HepG2 (cell line): ENCODE results near the gene SLC16A11. TPM values are rescaled to one million over a fixed set of nuclear protein-coding genes. Genes with fewer than 3 reads are reported as not detected.

Source experiments
- FOXC1 ChIP-seq: sonication (generic); formaldehyde crosslinking; IDR thresholded peaks from 2 replicates; pipeline ENCODE4 v1.8.0; 2022; ENCODE audit warnings: mild to moderate bottlenecking, missing genetic modification reagents, borderline replicate concordance
- HDAC6 ChIP-seq: fragments of 200-600 bp; sonication (generic); IDR thresholded peaks from 2 replicates; pipeline ENCODE4 v1.7.0; 2017; ENCODE audit warnings: mild to moderate bottlenecking, antibody characterized with exemption, low read length, low read depth
- KLF9 ChIP-seq: IDR thresholded peaks from 2 replicates; pipeline ENCODE4 v1.6.1; 2016; ENCODE audit warnings: low read depth
- MTF2 ChIP-seq: sonication (generic); formaldehyde crosslinking; IDR thresholded peaks from 2 replicates; pipeline ENCODE4 v1.5.0; 2020; ENCODE audit warnings: missing genetic modification reagents, borderline replicate concordance
- RORA ChIP-seq: sonication (generic); formaldehyde crosslinking; IDR thresholded peaks from 2 replicates; pipeline ENCODE4 v1.5.0; 2020; ENCODE audit warnings: mild to moderate bottlenecking, missing genetic modification reagents, moderate library complexity
- SMAD3 ChIP-seq: sonication (generic); formaldehyde crosslinking; IDR thresholded peaks from 2 replicates; pipeline ENCODE4 v1.4.0; 2020; ENCODE audit warnings: missing genetic modification reagents
- TCF7L2 ChIP-seq: IDR thresholded peaks from 2 replicates; pipeline ENCODE4 v1.6.1; 2011; ENCODE audit warnings: mild to moderate bottlenecking, low read depth, low read length, moderate library complexity
- THAP11 ChIP-seq: IDR thresholded peaks from 2 replicates; pipeline ENCODE4 v1.6.1; 2016; ENCODE audit warnings: missing biosample characterization, missing genetic modification reagents
- ZBTB7B ChIP-seq: sonication (generic); formaldehyde crosslinking; IDR thresholded peaks from 2 replicates; pipeline ENCODE4 v1.4.0; 2020; ENCODE audit warnings: missing genetic modification reagents
- ZNF24 ChIP-seq: fragments of 450-650 bp; IDR thresholded peaks from 2 replicates; pipeline ENCODE4 v1.6.1; 2017; ENCODE audit warnings: antibody characterized with exemption, mild to moderate bottlenecking
- ZNF484 ChIP-seq: sonication (generic); formaldehyde crosslinking; IDR thresholded peaks from 2 replicates; pipeline ENCODE4 v1.5.1; 2020; ENCODE audit warnings: mild to moderate bottlenecking, low read depth, missing genetic modification reagents, borderline replicate concordance
- ZNF572 ChIP-seq: sonication (generic); formaldehyde crosslinking; IDR thresholded peaks from 2 replicates; pipeline ENCODE4 v1.5.1; 2020; ENCODE audit warnings: mild to moderate bottlenecking, missing genetic modification reagents
- ZNF607 ChIP-seq: sonication (generic); formaldehyde crosslinking; IDR thresholded peaks from 2 replicates; pipeline ENCODE4 v1.5.1; 2020; ENCODE audit warnings: missing genetic modification reagents, mild to moderate bottlenecking, borderline replicate concordance
- ZNF773 ChIP-seq: sonication (generic); formaldehyde crosslinking; IDR thresholded peaks from 2 replicates; pipeline ENCODE4 v1.4.0; 2020; ENCODE audit warnings: missing genetic modification reagents, borderline replicate concordance
- ZNF777 ChIP-seq: sonication (generic); formaldehyde crosslinking; IDR thresholded peaks from 2 replicates; pipeline ENCODE4 v1.4.0; 2020; ENCODE audit warnings: missing genetic modification reagents
- polyA plus RNA-seq, 8 experiments: library from polyadenylated mRNA; depleted of rRNA in 3 of 8; stranded (reverse) in 7 of 8; unstranded in 1 of 8; fragments of >200 nt; fragmentation: Illumina TruSeq in 4 of 8; extraction: Trizol in 4 of 8; gene quantifications; 2 replicates each; pipeline versions ENCODE4 v1.2.1 to v1.2.3, GENCODE V29; 2011 to 2016; ENCODE audit warnings: low read depth in 4 of 8, missing spikeins in 1 of 8, mixed read lengths in 1 of 8; ENCODE audit not compliant: insufficient read depth in 1 of 8
- total RNA-seq, 5 experiments: library from RNA; depleted of rRNA; stranded (reverse); fragments of >200 nt; fragmentation: Illumina TruSeq; extraction: Trizol; gene quantifications; 2 replicates each; pipeline ENCODE4 v1.2.3, GENCODE V29; 2016; ENCODE audit warnings: low read depth in 1 of 5
- TF ChIP-seq, protein P1 (sequence below): sonication (generic); formaldehyde crosslinking; IDR thresholded peaks from 2 replicates; pipeline ENCODE4 v1.4.0; 2020; ENCODE audit warnings: missing genetic modification reagents, low read depth, mild to moderate bottlenecking, borderline replicate concordance
- TF ChIP-seq, protein P2 (sequence below): IDR thresholded peaks from 2 replicates; pipeline ENCODE4 v1.6.1; 2016; ENCODE audit warnings: mild to moderate bottlenecking, missing biosample characterization, missing genetic modification reagents
- TF ChIP-seq, protein P3 (sequence below): IDR thresholded peaks from 2 replicates; pipeline ENCODE4 v1.6.1; 2012; ENCODE audit warnings: low read length, improper control_type of control experiment
- TF ChIP-seq, protein P4 (sequence below): sonication (generic); formaldehyde crosslinking; IDR thresholded peaks from 2 replicates; pipeline ENCODE4 v1.4.0; 2020; ENCODE audit warnings: mild to moderate bottlenecking, low read depth, missing genetic modification reagents
- TF ChIP-seq, protein P5 (sequence below): IDR thresholded peaks from 2 replicates; pipeline ENCODE4 v1.6.1; 2016; ENCODE audit warnings: low read depth
- TF ChIP-seq, protein P6 (sequence below): sonication (generic); formaldehyde crosslinking; IDR thresholded peaks from 2 replicates; pipeline ENCODE4 v1.4.0; 2020; ENCODE audit warnings: missing genetic modification reagents

Gene SLC16A11
- total and polyA plus RNA-seq, 2 of the 13 experiments (the other 11 are each of a cell fraction or from before 2014, with no cell fraction given) = not detected

DNA sequence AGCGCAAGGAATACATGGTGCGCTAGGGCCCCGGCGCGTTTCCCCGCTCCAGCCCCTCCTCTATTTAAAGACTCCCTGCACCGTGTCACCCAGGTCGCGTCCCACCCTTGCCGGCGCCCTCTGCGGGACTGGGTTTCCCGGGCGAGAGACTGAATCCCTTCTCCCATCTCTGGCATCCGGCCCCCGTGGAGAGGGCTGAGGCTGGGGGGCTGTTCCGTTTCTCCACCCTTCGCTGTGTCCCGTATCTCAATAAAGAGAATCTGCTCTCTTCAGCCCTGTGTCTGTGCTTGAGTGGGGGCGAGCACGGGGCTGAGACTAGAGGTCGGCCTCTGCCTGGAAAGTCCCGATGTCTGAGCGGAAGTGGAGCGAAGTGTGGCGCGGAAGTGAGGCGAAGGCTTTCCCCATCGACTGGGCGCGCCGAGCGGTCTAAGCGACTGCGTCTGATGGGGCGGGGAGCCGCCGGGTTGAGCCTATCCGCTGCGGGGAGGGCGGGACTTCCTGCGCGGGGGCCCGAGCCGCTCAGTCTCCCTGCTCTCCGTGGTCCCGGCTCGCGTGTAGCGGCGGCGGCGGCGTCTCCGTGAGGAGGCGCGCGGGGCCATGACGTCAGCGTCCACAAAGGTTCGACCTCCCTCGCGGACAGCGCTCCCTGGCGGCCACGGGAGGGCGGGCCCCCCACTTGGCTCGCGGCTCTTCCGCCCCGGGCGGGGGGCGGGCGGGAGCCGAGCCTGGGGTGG is 29.5 kb downstream of the SLC16A11 start (continued):
- TF ChIP-seq, protein P1, sequence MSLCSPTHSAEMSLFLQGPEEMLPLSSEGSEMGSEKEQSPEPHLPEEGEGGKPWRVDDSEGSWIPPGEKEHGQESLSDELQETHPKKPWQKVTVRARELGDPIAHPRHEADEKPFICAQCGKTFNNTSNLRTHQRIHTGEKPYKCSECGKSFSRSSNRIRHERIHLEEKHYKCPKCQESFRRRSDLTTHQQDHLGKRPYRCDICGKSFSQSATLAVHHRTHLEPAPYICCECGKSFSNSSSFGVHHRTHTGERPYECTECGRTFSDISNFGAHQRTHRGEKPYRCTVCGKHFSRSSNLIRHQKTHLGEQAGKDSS (CRISPR knock-in tag) = peak; percentile 21; the same call in 1 of the 2 replicates
- TF ChIP-seq ZNF572 = no peak
- TF ChIP-seq MTF2 (CRISPR knock-in tag) = 0 out of 2 replicates have a peak, but pooled peaks have one; percentile 9
- peak; percentile 88; the same call in 1 of the 2 replicates for TF ChIP-seq FOXC1 (CRISPR knock-in tag)
- 0 out of 2 replicates have a peak, but pooled peaks have one; percentile 16 for TF ChIP-seq ZNF777
- TF ChIP-seq, protein P2, sequence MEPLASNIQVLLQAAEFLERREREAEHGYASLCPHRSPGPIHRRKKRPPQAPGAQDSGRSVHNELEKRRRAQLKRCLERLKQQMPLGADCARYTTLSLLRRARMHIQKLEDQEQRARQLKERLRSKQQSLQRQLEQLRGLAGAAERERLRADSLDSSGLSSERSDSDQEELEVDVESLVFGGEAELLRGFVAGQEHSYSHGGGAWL (CRISPR knock-in tag) = peak; percentile 51; the same call in 1 of the 2 replicates
- no peak for TF ChIP-seq TCF7L2
- TF ChIP-seq, protein P3, sequence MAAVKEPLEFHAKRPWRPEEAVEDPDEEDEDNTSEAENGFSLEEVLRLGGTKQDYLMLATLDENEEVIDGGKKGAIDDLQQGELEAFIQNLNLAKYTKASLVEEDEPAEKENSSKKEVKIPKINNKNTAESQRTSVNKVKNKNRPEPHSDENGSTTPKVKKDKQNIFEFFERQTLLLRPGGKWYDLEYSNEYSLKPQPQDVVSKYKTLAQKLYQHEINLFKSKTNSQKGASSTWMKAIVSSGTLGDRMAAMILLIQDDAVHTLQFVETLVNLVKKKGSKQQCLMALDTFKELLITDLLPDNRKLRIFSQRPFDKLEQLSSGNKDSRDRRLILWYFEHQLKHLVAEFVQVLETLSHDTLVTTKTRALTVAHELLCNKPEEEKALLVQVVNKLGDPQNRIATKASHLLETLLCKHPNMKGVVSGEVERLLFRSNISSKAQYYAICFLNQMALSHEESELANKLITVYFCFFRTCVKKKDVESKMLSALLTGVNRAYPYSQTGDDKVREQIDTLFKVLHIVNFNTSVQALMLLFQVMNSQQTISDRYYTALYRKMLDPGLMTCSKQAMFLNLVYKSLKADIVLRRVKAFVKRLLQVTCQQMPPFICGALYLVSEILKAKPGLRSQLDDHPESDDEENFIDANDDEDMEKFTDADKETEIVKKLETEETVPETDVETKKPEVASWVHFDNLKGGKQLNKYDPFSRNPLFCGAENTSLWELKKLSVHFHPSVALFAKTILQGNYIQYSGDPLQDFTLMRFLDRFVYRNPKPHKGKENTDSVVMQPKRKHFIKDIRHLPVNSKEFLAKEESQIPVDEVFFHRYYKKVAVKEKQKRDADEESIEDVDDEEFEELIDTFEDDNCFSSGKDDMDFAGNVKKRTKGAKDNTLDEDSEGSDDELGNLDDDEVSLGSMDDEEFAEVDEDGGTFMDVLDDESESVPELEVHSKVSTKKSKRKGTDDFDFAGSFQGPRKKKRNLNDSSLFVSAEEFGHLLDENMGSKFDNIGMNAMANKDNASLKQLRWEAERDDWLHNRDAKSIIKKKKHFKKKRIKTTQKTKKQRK = no peak
- TF ChIP-seq ZNF607 = peak; percentile 60
- TF ChIP-seq ZNF24 = no peak
- TF ChIP-seq, protein P4, sequence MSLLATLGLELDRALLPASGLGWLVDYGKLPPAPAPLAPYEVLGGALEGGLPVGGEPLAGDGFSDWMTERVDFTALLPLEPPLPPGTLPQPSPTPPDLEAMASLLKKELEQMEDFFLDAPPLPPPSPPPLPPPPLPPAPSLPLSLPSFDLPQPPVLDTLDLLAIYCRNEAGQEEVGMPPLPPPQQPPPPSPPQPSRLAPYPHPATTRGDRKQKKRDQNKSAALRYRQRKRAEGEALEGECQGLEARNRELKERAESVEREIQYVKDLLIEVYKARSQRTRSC (CRISPR knock-in tag) = no peak
- no peak for TF ChIP-seq RORA (CRISPR knock-in tag)
- peak; percentile 88 for TF ChIP-seq THAP11
- TF ChIP-seq ZNF484 (CRISPR knock-in tag) = no peak
- peak; percentile 69; the same call in 1 of the 2 replicates for TF ChIP-seq ZBTB7B (CRISPR knock-in tag)
- TF ChIP-seq SMAD3 = 0 out of 2 replicates have a peak, but pooled peaks have one; percentile 21
- TF ChIP-seq, protein P5, sequence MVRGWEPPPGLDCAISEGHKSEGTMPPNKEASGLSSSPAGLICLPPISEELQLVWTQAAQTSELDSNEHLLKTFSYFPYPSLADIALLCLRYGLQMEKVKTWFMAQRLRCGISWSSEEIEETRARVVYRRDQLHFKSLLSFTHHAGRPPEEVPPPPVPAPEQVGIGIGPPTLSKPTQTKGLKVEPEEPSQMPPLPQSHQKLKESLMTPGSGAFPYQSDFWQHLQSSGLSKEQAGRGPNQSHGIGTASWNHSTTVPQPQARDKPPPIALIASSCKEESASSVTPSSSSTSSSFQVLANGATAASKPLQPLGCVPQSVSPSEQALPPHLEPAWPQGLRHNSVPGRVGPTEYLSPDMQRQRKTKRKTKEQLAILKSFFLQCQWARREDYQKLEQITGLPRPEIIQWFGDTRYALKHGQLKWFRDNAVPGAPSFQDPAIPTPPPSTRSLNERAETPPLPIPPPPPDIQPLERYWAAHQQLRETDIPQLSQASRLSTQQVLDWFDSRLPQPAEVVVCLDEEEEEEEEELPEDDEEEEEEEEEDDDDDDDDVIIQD (CRISPR knock-in tag) = no peak
- TF ChIP-seq ZNF773 = no peak
- TF ChIP-seq, protein P6, sequence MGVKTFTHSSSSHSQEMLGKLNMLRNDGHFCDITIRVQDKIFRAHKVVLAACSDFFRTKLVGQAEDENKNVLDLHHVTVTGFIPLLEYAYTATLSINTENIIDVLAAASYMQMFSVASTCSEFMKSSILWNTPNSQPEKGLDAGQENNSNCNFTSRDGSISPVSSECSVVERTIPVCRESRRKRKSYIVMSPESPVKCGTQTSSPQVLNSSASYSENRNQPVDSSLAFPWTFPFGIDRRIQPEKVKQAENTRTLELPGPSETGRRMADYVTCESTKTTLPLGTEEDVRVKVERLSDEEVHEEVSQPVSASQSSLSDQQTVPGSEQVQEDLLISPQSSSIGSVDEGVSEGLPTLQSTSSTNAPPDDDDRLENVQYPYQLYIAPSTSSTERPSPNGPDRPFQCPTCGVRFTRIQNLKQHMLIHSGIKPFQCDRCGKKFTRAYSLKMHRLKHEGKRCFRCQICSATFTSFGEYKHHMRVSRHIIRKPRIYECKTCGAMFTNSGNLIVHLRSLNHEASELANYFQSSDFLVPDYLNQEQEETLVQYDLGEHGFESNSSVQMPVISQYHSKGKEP (CRISPR knock-in tag) = no peak
- no peak for TF ChIP-seq HDAC6
- 0 out of 2 replicates have a peak, but pooled peaks have one; percentile 64 for TF ChIP-seq KLF9 (CRISPR knock-in tag)
